IMR-90 (cell line): ENCODE data around the gene NAV2. TPM values are rescaled to one million over a fixed set of nuclear protein-coding genes. Genes with fewer than 3 reads are reported as not detected.

ENCODE experiments used
- ATAC-seq: fragments of 200-7000 bp; cut with Tn5 transposase; 2 replicates; pipeline ENCODE4 v1.9.1; 2020; ENCODE audit warnings: low read depth, mild to moderate bottlenecking, moderate library complexity
- BruUV-seq: library from RNA; stranded (reverse); fragments of 400-500 nt; replicated peaks from 2 replicates; lab custom pipeline; 2021; lab: Mats Ljungman, UMichigan
- CTCF ChIA-PET: fragments of 300-600 bp; formaldehyde crosslinking; extraction: SDS; loops from one replicate; lab custom pipeline; 2021; ENCODE audit warnings: antibody characterized with exemption; lab: Yijun Ruan, JAX
- POLR2A ChIA-PET: fragments of 300-600 bp; sonication (Branson Sonifier 250); formaldehyde crosslinking; loops from one replicate; lab custom pipeline; 2022; ENCODE audit warnings: antibody characterized with exemption; ENCODE audit not compliant: unreplicated experiment; lab: Charles Lee
- DNase-seq: peaks from one replicate; pipeline ENCODE4 v3.0.0; 2013
- H2AFZ ChIP-seq: replicated peaks from 2 replicates; pipeline ENCODE3; 2013; ENCODE audit warnings: low read length, mild to moderate bottlenecking; ENCODE audit not compliant: poor library complexity
- H2AK5ac ChIP-seq: 2 replicates; pipeline ENCODE4 v1.6.1; 2013; ENCODE audit warnings: low read depth, low read length, inconsistent platforms
- H2AK9ac ChIP-seq: replicated peaks from 2 replicates; pipeline ENCODE3; 2013; ENCODE audit warnings: mild to moderate bottlenecking, low read depth, low read length, moderate library complexity; ENCODE audit not compliant: poor library complexity
- H2BK120ac ChIP-seq: 2 replicates; pipeline ENCODE4 v1.6.1; 2013; ENCODE audit warnings: low read depth, low read length, inconsistent platforms
- H2BK15ac ChIP-seq: 3 replicates; pipeline ENCODE4 v1.6.1; 2013; ENCODE audit warnings: low read depth, low read length, inconsistent platforms
- H2BK20ac ChIP-seq: 2 replicates; pipeline ENCODE4 v1.6.1; 2013; ENCODE audit warnings: low read depth, mild to moderate bottlenecking, inconsistent platforms, low read length, moderate library complexity
- H2BK5ac ChIP-seq: 2 replicates; pipeline ENCODE4 v1.6.1; 2013; ENCODE audit warnings: mild to moderate bottlenecking, low read depth, low read length, inconsistent platforms; ENCODE audit not compliant: poor library complexity, severe bottlenecking
- H3K14ac ChIP-seq: replicated peaks from 2 replicates; pipeline ENCODE4 v1.6.1; 2013; ENCODE audit warnings: low read depth, low read length, inconsistent platforms
- H3K18ac ChIP-seq: 2 replicates; pipeline ENCODE4 v1.6.1; 2013; ENCODE audit warnings: low read depth, low read length, control low read depth
- H3K23ac ChIP-seq: 2 replicates; pipeline ENCODE4 v1.6.1; 2013; ENCODE audit warnings: low read depth, low read length, inconsistent platforms
- H3K27ac ChIP-seq: 2 replicates; pipeline ENCODE4 v1.5.1; 2013; ENCODE audit warnings: mild to moderate bottlenecking, control low read depth, low read length; ENCODE audit not compliant: insufficient read depth
- H3K27me3 ChIP-seq: 2 replicates; pipeline ENCODE4 v1.6.1; 2013; ENCODE audit warnings: low read length; ENCODE audit not compliant: control insufficient read depth, insufficient read depth
- H3K36me3 ChIP-seq: 2 replicates; pipeline ENCODE4 v1.6.1; 2013; ENCODE audit warnings: low read length, mixed read lengths; ENCODE audit not compliant: control insufficient read depth, insufficient read depth
- H3K4ac ChIP-seq: 2 replicates; pipeline ENCODE4 v1.6.1; 2013; ENCODE audit warnings: low read depth, low read length, inconsistent platforms
- H3K4me1 ChIP-seq: 2 replicates; pipeline ENCODE4 v1.6.1; 2013; ENCODE audit warnings: low read length, mixed read lengths; ENCODE audit not compliant: control insufficient read depth, insufficient read depth
- H3K4me2 ChIP-seq: 2 replicates; pipeline ENCODE4 v1.6.1; 2013; ENCODE audit warnings: low read depth, mild to moderate bottlenecking, control low read depth, low read length, moderate library complexity
- H3K4me3 ChIP-seq: 2 replicates; pipeline ENCODE4 v1.5.1; 2013; ENCODE audit warnings: low read depth, mild to moderate bottlenecking, control low read depth, low read length, moderate library complexity; ENCODE audit not compliant: insufficient read depth
- H3K56ac ChIP-seq: 2 replicates; pipeline ENCODE4 v1.6.1; 2013; ENCODE audit warnings: low read length, inconsistent platforms; ENCODE audit not compliant: insufficient read depth; ENCODE audit errors: extremely low read depth
- H3K79me1 ChIP-seq, 2 experiments: 2 replicates each; pipeline ENCODE4 v1.6.1; 2013; ENCODE audit warnings: low read length in 2 of 2, inconsistent platforms in 1 of 2, low read depth in 1 of 2
- H3K9ac ChIP-seq: 2 replicates; pipeline ENCODE4 v1.6.1; 2013; ENCODE audit warnings: low read depth, low read length, control low read depth
- H3K9me1 ChIP-seq: 2 replicates; pipeline ENCODE4 v1.6.1; 2013; ENCODE audit warnings: low read length, inconsistent platforms; ENCODE audit not compliant: insufficient read depth
- H3K9me3 ChIP-seq: 2 replicates; pipeline ENCODE4 v1.6.1; 2013; ENCODE audit warnings: low read length; ENCODE audit not compliant: control insufficient read depth, insufficient read depth
- H4K20me1 ChIP-seq: 2 replicates; pipeline ENCODE4 v1.6.1; 2013; ENCODE audit warnings: low read length, inconsistent platforms; ENCODE audit not compliant: insufficient read depth
- H4K5ac ChIP-seq: 2 replicates; pipeline ENCODE4 v1.6.1; 2013; ENCODE audit warnings: mild to moderate bottlenecking, low read depth, low read length, control low read depth
- H4K8ac ChIP-seq, 2 experiments: 2 replicates each; pipeline ENCODE4 v1.6.1; 2013; ENCODE audit warnings: low read depth in 2 of 2, low read length in 2 of 2, control low read depth in 1 of 2, inconsistent platforms in 1 of 2
- H4K91ac ChIP-seq: 2 replicates; pipeline ENCODE4 v1.6.1; 2013; ENCODE audit warnings: low read depth, low read length, inconsistent platforms; ENCODE audit not compliant: insufficient read depth
- USF2 ChIP-seq: fragments of 150-350 bp; IDR thresholded peaks from 2 replicates; pipeline ENCODE4 v1.6.1; 2017; ENCODE audit warnings: mild to moderate bottlenecking, antibody characterized with exemption, low read length, low read depth
- WGBS, 2 experiments: methylation state at CpG; one replicate each; pipeline versions ENCODE4 v1.1.5 to v1.1.7; 2013; ENCODE audit warnings: missing lambda C conversion rate in 2 of 2; ENCODE audit not compliant: insufficient read length in 1 of 2; ENCODE audit errors: extremely low coverage in 2 of 2; 5-methylcytosine and 5-hydroxymethylcytosine counted together
- dilution Hi-C: fragments of 300-500 bp; cut with HindIII; formaldehyde crosslinking; loops from one replicate; pipeline ENCODE4 v1.14.3; 2018; ENCODE audit warnings: low sequenced_read_pairs; ENCODE audit not compliant: unreplicated experiment
- in situ Hi-C: fragments of 300-500 bp; cut with MboI; formaldehyde crosslinking; loops from 3 replicates; pipeline ENCODE4 v1.14.3; 2019; ENCODE audit warnings: low sequenced_read_pairs, inconsistent platforms, mixed read lengths
- intact Hi-C: fragments of 100-400 bp; cut with micrococcal nuclease; formaldehyde crosslinking; loops from 2 replicates; pipeline ENCODE4 v1.10.0; 2022
- polyA plus RNA-seq, 3 experiments: library from polyadenylated mRNA; depleted of rRNA; stranded (reverse); fragments of >200 nt; gene quantifications; 2 replicates each; pipeline ENCODE4 v1.2.3, GENCODE V29; 2012; ENCODE audit warnings: low replicate concordance in 1 of 3
- total RNA-seq: library from RNA; depleted of rRNA; stranded (reverse); fragments of >200 nt; gene quantifications from 2 replicates; pipeline ENCODE4 v1.2.3, GENCODE V29; 2012
- TF ChIP-seq, protein P1 (sequence below): conservative IDR thresholded peaks from 2 replicates; pipeline ENCODE4 v1.5.1; 2012; ENCODE audit warnings: mild to moderate bottlenecking, low read depth, low read length, improper control_type of control experiment

NAV2 gene
- total and polyA plus RNA-seq, 2 of the 4 experiments (the other 2 are of a cell fraction) = 4.5 to 12.6 TPM

GRCh38 chr11:20067665-20068064 lies 355.0 kb downstream of the NAV2 start:
- H4K20me1 ChIP-seq = no peaks in the 10 kb centered on the region
- H3K4me3 ChIP-seq = no peak overlapping the region
- dilution Hi-C loops = no loop called here
- H3K4me1 ChIP-seq = peaks cover 2% of the 10 kb centered on the region; the same call in 1 of the 2 replicates
- 0 out of 2 replicates have a peak, but pooled peaks cover 2% of the 10 kb centered on the region for H3K9me1 ChIP-seq
- H4K8ac ChIP-seq = no peak overlapping the region
- H2AK5ac ChIP-seq = no peak overlapping the region
- no peaks in the 10 kb centered on the region for H3K9me3 ChIP-seq
- in situ Hi-C loops = no loop called here
- H3K27me3 ChIP-seq = no peaks in the 10 kb centered on the region
- H3K27ac ChIP-seq = no peak overlapping the region
- H3K9ac ChIP-seq = no peak overlapping the region
- H3K23ac ChIP-seq = no peak overlapping the region; the same call in 1 of the 2 replicates
- peaks cover 4% of the 10 kb centered on the region for H3K36me3 ChIP-seq
- intact Hi-C loops = no loop called here
- TF ChIP-seq, protein P1, sequence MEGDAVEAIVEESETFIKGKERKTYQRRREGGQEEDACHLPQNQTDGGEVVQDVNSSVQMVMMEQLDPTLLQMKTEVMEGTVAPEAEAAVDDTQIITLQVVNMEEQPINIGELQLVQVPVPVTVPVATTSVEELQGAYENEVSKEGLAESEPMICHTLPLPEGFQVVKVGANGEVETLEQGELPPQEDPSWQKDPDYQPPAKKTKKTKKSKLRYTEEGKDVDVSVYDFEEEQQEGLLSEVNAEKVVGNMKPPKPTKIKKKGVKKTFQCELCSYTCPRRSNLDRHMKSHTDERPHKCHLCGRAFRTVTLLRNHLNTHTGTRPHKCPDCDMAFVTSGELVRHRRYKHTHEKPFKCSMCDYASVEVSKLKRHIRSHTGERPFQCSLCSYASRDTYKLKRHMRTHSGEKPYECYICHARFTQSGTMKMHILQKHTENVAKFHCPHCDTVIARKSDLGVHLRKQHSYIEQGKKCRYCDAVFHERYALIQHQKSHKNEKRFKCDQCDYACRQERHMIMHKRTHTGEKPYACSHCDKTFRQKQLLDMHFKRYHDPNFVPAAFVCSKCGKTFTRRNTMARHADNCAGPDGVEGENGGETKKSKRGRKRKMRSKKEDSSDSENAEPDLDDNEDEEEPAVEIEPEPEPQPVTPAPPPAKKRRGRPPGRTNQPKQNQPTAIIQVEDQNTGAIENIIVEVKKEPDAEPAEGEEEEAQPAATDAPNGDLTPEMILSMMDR = no peak
- no peak for TF ChIP-seq USF2
- no peak overlapping the region for H3K56ac ChIP-seq
- BruUV-seq = no TSS peak
- no peak overlapping the region for H2BK20ac ChIP-seq
- DNase-seq (no peak), ATAC-seq (no peak)
- H2BK120ac ChIP-seq = no peak overlapping the region
- H2AFZ ChIP-seq = no peak overlapping the region
- H2BK5ac ChIP-seq = no peak overlapping the region
- no peak overlapping the region for H3K18ac ChIP-seq
- no peak overlapping the region for H2AK9ac ChIP-seq
- no peak overlapping the region for H3K14ac ChIP-seq
- no peak overlapping the region for H2BK15ac ChIP-seq
- WGBS, 2 experiments = no CpG with 5 or more reads among the region's 2 CpGs
- no peak overlapping the region for H4K91ac ChIP-seq
- H3K4me2 ChIP-seq = no peak overlapping the region
- POLR2A ChIA-PET = no interaction called here
- no peak overlapping the region for H3K4ac ChIP-seq
- no peak overlapping the region for H4K5ac ChIP-seq
- CTCF ChIA-PET = no interaction called here
- H3K79me1 ChIP-seq = no peaks in the 10 kb centered on the region
